Medulla oblongata (tissue), 1 donor: ENCODE results near the gene KCNA10.
"Not testable (repeated sequence)": the region's sequence is repeated elsewhere in the genome, so short reads cannot be mapped to it uniquely, and the experiment has no call there.

Experiments
- DNase-seq: peaks from one replicate; pipeline ENCODE4 v3.0.0-alpha.2; 2015; ENCODE audit errors: extremely low spot score

The KCNA10 gene

DNA sequence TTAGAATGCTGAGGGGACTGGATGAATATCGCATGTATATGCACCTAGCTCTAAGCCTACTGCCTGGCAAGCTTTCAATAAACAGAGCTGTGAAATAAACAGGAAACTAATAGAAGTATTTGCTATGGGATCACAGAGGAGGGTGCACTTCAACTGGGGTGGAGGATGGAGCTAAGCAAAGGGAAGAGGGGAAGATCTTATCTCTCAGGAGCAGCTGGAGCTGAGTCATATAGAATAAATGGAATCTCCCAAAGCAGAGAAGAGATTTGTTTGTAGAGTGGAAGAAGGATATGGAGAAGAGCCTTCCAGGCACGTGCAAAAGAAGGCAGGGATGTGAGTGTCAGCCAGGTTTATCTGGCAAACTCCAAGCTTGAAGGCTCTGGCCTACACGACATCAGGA is 17.0 kb upstream of the KCNA10 start:
- DNase-seq, result no peak

DNA sequence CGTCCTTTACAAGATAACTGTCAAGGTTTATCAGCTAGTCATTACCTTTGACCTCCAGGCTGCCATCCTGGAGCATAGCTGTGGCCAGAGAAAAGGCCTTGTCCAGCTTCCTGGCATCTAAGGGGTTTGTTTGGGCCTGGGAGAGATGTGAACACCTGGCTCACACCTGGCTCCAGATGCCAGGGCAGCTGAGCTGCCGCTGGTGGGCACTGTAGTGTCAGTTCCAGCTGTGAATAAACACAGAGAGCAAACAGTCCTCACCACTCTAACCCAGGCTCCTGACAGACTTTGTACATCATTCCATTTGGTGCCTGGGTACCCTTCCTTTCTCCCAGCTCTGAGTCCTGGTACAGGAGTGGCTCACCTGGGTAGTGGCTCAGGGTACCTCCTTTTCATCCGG is 14.3 kb upstream of the KCNA10 start:
- DNase-seq, result no peak

DNA sequence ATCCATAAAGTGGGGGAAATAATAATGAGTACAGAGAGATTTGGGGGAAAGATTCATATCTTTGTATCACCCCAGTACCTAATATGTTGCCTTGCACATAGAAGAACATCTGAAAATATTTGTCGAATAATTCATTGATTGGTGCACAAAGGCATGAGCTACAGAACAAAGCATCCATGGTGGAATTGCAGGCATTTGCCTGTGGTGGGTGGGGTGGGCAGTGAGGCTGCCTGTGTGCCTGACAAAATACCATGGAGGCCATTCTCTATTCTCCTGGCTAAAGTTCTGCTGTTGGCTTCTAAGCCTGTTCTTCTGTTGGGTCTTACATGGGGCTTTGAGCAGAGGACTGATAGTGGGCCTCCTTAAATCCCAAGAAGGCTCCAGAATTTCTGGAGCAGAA is 10.0 kb upstream of the KCNA10 start:
- no peak for DNase-seq

DNA sequence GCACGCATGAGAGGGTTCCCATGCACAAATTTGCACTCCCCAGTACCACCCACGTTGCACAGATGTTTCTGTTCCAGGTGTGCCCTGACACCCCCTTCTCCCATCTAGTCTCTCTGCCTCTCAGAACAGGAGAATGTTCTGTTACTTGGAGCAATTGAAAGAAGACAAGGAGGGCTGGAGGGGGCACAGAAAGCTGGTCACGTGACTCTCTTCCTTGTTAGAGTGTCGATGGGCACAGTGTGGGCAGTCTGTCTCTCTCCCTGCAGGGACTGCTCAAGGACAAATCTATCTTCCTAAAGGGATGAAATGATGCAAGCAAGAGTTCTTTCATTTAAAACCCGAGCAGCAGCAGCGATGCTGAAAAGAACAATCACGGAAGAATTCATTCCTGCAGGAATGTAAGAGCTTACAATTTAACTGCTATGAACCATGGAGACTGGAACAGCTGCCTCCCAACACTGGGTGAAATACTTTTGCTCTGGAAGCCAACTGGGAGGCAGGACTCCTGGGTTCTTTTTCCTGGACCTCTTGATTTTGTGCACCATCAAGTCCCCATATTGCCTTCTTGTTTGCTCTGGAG is 7.3 kb upstream of the KCNA10 start:
- no peak for DNase-seq

DNA sequence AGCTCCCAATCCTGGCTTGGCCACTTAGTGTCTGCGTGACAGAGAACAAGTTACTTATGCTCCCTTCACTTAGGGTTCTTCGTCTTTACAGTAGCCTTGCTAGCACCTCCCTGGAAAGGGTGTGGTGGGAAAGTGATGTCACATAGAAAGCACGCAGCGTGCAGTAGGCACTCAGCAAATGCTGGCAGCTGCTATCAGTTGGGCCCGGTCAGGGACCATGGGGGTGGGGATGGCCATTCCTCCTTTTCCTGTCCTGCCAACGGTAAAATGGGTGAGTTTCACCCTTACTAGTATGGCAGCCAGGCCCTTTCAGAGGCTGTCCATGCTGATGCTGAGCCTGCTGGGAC is 6.2 kb upstream of the KCNA10 start:
- DNase-seq, result no peak

DNA sequence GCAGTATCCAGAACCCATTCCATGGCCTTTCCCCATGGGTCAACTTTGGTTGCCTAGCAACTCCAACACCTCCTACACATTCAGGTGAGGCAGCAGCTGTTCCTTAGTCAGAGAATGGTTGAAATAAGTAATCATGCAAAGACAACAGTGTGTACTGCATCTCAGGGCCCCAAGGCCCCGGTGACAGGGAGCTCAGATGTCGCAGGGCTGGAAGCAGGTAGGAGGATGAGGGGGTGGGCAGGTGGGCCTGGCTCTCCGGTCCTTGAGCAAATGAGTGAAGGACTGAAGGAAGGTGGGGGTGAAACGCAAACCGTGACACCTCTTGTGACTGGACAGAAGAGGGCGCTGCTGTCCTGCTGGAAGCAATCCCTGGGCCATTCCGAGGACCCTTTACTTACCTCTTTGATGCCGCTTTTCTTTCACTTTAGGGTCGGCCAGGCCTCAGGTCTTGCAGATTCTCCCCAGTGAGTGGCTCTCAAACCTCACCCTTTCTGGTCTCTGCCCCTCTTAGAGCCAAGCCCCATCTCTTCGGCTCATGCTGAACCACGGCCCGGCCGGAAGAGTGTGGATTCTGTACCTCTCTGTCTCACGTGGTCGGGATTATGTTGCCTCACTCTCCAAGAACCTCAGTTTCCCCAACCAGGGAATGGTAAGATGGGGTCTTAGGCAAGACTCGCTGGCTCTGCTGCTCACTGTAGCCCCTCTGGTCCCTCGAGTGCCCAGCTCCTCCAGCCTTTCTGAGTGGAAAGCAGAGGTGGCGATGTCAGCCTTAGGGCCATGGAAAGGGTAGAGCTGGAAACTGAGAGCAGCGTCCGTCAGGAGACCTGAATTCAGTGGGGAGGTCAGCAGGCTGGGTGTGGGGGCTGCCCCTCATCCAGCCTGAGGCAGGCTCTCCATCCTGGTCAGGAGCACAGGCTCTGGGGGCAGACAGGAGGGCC is 5.6 kb upstream of the KCNA10 start:
- peak; percentile 57 for DNase-seq

DNA sequence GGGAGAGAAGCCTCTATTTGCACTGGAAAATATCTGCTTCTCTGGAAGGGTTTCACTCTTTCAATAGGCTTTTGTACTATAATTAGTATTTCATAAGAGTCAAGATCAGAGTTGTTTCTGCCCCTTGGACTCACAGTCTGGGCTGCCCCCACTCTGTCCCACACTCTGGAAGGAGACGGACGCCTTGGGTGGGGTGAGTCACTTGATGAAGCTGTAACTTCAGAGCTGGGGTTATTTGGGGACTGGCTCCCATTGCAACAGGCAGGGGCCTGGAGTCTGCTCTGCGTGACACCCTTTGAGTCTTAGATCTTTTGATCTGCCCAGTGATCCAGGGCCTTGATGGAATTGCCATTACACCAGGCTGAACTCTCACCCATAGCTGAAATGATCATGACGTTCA is 4.0 kb upstream of the KCNA10 start:
- no peak for DNase-seq

DNA sequence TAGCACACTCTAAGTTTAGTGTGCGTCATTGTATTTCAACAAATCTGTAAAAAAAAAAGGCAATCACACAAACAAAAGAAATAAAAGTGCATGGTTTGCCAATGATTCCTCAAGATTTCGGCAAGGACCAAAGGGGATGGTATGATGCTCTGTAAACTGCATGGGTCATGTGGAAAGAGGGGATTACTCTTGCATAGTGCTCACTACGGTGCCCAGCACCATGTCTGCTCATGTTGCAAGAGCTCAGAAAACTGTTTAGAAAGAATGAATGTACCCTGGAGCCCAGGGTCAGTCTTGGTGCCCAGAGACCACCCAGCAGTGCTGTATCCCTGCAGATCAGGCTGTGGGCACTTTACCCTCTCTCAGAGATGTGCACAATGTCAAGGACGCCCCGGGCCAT is 3.6 kb upstream of the KCNA10 start:
- no peak for DNase-seq

DNA sequence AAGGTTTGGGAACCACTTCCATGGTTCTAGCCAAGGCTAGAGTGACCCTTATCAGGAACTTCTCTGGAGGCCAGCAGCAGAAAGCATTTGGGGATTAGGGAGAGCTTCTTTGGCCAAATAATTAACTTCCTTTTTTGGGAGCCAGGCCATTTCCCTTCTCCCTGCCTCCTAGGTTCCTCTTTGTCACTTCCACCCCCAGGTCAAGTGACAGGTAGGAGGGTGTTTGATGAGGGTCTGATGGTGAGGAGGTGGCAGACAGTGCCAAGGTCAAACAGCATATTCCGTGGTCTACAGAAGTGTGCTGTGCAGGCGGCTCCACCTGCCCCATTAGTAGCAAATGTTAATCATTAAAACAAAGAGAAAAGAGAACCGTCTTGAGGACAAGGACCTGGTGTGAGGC is 1.9 kb upstream of the KCNA10 start:
- DNase-seq, result no peak

DNA sequence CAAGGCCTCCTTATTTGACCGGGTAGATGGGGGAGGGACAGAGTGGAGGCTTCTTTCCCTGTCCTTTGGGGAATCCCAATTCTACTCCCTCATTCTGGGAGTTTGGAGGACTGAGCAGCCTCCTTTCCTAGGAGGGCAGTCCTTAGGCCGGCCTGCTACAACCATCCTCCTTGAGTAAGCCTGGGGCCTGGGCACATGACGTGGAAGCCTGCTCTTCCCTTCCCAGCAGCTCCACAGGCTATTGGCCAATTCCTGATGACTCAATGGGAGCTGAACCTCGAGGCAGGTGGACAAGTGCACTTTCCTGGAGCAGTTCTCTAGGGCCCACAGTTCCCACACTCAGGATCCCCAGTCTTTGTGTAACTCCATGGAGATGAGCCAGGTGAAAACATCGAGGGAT is 3.1 kb downstream of the KCNA10 start:
- no peak for DNase-seq

DNA sequence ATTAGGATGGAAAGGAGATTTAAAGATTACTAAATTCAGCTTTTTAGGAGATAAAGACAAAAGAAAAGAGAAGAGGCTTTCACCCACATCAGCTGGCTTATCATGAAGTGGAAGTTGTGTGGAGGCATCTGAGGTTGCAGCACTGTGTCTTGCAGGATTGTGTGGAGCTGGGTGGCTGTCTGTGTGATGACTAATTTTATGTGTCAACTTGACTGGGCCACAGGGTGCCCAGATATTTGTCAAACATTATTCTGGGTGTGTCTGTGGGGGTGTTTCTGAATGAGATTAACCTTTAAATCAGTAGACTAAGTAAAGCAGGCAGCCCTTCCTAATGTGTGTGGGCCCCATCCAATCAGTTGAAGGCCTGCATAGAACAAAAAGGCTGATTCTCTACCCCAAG is 3.9 kb downstream of the KCNA10 start:
- DNase-seq, result no peak

DNA sequence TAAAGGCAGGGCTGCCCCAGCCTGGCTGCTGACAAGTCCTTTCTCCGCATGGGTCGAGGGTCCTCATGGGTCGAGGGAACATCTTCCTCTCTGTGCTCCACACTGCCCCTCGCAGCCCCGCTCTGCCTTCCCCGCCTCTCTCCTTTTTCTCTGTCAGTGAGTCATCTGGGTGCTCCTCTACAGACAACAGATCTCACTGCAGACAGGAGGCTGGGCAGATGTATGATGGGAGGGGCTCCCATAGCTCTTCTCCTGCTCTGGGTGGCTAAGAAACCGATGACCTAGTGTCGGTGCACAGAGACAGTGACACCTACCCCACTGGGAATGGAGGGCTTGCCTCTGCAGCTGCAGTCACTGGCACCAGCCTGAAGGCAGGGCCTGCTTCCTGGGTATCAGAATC is 5.5 kb downstream of the KCNA10 start:
- DNase-seq, result no peak

DNA sequence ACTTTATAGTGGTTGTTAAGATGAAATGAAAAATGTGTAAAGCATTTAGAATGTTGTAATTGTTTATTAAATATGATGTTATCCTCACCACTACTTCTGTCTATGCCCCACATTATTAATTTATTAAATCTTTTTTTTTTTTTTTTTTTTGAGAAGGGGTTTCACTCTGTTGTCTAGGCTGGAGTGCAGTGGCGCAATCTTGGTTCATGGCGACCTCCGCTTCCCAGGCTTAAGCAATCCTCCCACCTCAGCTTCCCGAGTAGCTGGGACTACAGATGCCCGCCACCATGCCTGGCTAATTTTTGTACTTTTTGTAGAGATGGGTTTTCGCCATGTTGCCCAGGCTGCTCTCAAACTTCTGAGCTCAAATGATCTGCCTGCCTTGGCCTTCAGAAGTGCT is 7.5 kb downstream of the KCNA10 start:
- DNase-seq, result no peak

DNA sequence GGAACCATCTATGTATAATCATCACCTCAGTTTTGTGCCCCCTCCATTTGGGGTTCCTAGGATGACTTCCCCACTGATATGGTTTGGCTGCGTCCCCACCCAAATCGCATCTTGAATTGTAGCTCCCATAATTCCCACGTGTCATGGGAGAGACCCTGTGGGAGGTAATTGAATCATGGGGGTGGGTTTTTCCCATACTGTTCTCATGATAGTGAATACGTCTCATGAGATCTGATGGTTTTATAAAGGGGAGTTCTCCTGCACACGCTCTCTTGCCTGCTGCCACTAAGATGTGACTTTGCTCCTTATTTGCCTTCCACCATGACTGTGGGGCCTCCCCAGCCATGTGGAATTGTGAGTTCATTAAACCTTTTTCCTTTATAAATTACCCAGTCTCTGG is 8.1 kb downstream of the KCNA10 start:
- not testable (repeated sequence) for DNase-seq

DNA sequence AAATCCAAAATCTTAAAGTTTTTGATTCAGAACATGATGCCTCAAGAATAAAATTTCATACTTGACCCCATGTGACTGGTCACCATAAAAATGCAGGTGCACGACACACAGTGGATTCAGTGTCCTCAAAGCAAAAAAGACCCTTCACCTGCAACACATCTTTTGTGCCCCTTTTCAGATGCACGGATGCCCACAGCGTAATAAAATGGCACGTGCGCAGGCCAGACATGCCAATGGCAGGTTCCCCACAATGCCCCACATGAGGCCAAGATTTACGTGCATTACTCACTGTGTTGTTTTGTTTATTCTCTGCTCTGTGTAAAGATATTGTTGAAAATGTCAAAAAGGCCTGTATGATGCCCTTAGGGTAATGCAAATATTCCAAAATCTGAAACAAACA is 9.3 kb downstream of the KCNA10 start:
- no peak for DNase-seq

DNA sequence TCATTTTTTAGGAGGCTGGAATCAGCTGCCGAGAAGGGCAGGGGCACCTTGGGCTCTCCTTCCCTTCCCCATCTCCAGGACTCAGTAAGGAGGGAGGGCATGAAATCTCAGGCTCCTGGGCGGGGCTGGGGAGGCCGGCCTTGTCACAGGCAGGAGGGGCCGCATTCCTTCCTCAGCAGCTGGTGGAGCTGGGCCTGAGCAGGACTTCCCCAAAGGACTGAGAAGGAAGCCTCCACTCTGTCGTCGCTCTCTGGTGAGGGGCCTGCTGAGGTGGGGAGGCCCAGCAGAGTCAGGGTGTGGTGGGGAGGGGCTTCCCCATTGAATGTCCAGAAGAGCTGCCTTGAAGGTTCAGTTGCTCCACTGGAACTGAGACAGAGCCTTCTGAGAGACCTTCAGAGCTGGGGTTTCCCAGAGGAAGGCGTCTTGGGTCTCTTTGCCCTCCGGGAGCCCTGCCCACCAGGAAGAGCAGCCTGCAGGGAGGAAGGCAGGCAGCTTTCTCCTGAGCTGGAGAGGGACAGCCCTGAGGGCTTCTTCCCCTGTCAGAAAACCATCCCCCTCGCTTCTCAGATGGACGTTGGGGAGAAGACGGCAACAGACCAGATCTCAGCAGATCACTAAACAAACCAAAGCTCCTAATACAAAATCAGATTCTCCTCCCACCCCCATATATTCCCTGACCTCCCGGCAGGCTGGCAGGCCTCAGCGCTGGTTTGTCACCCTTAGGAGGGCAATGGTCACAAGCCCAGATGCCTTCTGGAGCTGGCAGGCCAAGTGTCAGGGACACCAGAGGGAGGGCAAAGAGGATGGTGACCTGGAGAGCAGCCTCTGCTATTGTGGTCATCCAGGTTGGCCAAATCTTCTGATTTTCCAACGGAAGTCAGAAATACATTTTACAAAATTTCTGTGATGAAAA is 10.7 kb downstream of the KCNA10 start:
- peak; percentile 24 for DNase-seq

DNA sequence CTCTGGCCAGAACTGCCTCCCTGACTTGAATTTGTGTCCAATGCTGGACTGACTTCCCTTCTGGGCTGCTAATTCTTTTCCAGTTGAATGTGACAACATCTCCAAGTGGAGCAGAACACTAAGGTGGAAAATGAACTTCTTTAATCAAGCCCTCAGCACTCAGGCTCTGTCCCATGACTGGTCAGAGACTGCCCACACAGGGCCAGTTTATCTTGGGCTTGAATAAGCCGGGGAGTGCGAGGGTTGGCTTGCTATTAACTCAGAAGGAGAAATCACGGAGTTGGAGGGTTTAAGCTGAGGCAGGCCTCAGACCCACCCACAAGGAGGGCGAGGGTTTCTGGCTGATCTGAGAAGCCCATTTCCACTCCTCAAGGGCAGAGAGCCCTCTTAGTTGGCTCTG is 12.4 kb downstream of the KCNA10 start:
- no peak for DNase-seq

DNA sequence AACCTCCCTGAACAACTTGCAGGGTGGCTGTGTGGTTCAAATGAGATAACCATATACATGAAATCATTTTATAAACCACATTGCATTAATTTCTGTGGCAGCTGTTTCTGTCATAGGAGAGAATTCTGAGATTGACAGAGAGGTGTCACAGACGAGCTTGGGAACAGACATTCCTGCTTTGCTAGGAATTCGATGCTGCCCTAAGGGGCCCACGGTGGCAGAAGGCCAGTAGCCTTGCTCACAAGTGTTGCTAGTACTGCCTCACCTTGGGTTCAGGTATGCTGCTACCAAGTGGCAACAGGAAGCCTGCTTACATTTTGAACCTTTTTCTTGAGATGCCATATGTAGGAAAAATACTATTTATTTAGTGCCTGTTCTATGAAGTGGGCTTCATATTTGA is 13.4 kb downstream of the KCNA10 start:
- DNase-seq, result no peak

DNA sequence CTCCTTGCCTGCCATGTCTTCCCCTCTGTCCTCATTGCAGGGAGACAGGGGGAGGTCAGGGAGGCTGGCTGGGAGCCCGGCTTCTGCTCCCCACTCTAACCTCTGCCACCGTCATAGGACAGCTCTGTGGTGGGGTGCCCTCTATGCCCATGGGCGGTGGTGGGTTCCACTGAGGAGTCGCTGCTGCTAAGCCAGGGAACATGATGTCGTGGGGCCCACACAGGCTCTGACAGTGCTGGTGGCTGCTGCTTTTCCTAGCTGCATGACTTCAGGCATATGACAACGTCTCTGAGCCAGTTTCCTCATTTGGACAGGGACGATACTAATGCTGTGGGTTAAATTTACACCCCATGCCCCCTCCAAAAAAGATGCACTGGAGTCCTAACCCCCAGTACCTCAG is 14.7 kb downstream of the KCNA10 start:
- DNase-seq, result no peak

DNA sequence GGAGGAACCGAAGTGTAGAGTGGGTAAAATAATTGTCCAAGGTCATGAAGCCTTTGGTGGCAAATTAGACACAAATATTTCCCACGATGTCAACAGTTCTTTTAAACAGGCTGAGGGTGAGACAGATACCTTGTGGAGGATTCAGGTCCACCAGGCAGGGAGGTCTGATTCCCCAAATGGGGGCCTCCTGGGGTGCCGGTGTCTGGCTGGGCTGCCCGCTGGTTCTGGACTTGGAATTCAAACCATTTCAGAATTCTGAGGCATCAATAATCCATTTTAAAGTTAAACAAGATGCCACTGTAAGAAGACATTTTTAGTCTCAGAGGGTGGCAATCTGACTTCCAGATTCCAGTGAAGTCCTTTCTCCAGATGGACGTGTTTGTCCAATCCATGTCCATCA is 15.5 kb downstream of the KCNA10 start:
- DNase-seq, result no peak

DNA sequence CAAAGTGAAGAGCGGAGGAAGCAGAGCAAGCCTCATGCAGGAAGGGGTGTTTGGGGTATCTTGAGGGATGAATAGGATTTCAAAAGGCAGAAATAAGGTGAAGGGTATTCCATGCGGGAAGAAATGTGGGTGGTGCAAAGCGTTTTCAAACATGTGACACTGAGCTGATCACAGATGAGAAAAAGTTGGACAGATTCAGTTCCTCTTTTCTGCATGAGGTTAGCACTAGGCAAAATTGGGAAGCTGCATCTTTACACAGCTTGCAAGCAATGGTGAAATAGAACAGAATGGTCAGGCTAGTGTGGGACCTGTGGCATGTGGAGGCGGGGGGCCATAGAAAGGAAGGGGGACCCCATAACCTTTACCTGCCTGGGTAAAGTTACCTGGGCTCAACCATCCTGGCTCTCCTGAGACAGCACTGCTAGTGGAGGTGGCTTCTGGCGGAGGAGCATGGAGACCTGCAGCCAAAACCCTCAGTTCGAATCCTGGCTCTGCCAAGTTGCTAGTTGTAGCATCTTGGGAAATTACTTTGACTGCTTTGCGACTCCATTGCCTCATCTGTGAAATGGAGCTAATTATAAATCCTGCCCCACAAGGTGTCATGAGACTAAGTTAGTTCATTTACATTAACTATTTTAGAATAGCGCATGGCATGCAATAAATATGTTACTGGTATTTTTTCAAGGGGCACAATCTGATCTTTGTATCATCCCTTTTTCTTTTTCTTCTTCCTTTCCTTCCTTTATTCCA is 16.4 kb downstream of the KCNA10 start:
- DNase-seq, result peak; percentile 70
